ENCODE results near the gene ARNT2. TPM values are rescaled to one million over a fixed set of nuclear protein-coding genes. Genes with fewer than 3 reads are reported as not detected.

The ARNT2 gene
- total and polyA plus RNA-seq, 2 experiments from 2014 or later: 4.6 to 11.6 TPM

DNA sequence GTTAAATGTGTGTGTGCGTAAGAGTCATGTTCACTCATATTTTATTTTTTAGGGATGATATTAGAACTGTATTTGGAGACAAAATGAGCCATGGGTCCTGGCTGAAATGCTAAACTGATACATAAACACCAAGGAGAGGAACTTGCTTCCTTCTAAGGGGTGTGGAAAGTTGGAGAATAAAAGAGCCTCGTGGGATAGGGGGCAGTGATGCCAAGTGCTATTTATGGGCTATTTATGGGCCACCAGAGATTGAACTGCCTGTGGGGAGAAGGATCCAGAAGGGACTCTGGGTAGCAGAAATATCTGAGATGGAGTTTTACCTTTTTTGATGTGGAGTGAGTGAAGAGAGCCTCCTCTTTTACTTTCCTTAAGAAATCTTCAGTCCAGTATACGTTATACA lies 1.8 kb upstream of the ARNT2 start (continued):
- TF ChIP-seq, protein P1, sequence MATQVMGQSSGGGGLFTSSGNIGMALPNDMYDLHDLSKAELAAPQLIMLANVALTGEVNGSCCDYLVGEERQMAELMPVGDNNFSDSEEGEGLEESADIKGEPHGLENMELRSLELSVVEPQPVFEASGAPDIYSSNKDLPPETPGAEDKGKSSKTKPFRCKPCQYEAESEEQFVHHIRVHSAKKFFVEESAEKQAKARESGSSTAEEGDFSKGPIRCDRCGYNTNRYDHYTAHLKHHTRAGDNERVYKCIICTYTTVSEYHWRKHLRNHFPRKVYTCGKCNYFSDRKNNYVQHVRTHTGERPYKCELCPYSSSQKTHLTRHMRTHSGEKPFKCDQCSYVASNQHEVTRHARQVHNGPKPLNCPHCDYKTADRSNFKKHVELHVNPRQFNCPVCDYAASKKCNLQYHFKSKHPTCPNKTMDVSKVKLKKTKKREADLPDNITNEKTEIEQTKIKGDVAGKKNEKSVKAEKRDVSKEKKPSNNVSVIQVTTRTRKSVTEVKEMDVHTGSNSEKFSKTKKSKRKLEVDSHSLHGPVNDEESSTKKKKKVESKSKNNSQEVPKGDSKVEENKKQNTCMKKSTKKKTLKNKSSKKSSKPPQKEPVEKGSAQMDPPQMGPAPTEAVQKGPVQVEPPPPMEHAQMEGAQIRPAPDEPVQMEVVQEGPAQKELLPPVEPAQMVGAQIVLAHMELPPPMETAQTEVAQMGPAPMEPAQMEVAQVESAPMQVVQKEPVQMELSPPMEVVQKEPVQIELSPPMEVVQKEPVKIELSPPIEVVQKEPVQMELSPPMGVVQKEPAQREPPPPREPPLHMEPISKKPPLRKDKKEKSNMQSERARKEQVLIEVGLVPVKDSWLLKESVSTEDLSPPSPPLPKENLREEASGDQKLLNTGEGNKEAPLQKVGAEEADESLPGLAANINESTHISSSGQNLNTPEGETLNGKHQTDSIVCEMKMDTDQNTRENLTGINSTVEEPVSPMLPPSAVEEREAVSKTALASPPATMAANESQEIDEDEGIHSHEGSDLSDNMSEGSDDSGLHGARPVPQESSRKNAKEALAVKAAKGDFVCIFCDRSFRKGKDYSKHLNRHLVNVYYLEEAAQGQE (IDR thresholded peaks at IDR 0.05; ENCODE audit: unreplicated experiment): no peak
- TF ChIP-seq STAT1 (IDR thresholded peaks at IDR 0.05; ENCODE audit: unreplicated experiment) (no peak), POLR2AphosphoS5 (IDR thresholded peaks at IDR 0.05; ENCODE audit: low read depth) (no peak)
- TF ChIP-seq, protein P2, sequence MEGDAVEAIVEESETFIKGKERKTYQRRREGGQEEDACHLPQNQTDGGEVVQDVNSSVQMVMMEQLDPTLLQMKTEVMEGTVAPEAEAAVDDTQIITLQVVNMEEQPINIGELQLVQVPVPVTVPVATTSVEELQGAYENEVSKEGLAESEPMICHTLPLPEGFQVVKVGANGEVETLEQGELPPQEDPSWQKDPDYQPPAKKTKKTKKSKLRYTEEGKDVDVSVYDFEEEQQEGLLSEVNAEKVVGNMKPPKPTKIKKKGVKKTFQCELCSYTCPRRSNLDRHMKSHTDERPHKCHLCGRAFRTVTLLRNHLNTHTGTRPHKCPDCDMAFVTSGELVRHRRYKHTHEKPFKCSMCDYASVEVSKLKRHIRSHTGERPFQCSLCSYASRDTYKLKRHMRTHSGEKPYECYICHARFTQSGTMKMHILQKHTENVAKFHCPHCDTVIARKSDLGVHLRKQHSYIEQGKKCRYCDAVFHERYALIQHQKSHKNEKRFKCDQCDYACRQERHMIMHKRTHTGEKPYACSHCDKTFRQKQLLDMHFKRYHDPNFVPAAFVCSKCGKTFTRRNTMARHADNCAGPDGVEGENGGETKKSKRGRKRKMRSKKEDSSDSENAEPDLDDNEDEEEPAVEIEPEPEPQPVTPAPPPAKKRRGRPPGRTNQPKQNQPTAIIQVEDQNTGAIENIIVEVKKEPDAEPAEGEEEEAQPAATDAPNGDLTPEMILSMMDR (conservative IDR thresholded peaks at IDR 0.05; ENCODE audit: low read depth in 2 of 2): no peak

DNA sequence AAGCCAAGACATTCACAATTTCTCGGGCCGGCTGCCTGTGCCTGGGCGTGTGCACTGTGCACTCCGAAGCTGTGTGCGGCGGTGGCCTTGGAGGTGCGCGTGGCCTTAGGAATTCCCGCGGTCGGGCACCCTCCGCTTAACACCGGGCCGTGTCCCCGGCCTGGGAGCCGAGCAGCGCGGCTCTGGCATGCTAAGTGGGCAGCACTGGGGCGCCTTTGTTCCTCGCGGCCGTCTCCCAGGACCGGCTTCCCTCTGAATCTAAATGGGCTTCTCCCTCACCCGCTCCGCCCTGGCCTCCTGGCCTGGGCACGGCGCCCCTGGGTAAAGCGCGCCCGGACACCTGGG lies 498 bp upstream of the ARNT2 start:
- DNase-seq (ENCODE audit: low spot score) (peak; percentile 66), ATAC-seq (peak; percentile 76)
- peaks cover 34% of the 10 kb centered on the region for H3K27me3 ChIP-seq (ENCODE audit: insufficient read depth)
- no peak overlapping the region for H3K27ac Mint-ChIP-seq
- H3K4me3 ChIP-seq: peak overlapping the region; percentile 72
- H3K4me2 ChIP-seq: peak overlapping the region; percentile 95
- H3K27me3 Mint-ChIP-seq (ENCODE audit: insufficient read depth, low read depth, poor library complexity): peaks cover 17% of the 10 kb centered on the region
- peaks cover 3% of the 10 kb centered on the region; the same call in 1 of the 3 replicates for H3K36me3 Mint-ChIP-seq (ENCODE audit: low read depth)
- H3K9me3 Mint-ChIP-seq: no peaks in the 10 kb centered on the region
- no peak overlapping the region for H3K27ac ChIP-seq (ENCODE audit: low read depth)
- H3K4me1 ChIP-seq (ENCODE audit: insufficient read depth): peaks cover 18% of the 10 kb centered on the region
- H3F3A ChIP-seq (replicated peaks; ENCODE audit: low read depth): no peaks in the 10 kb centered on the region; the same call in 1 of the 2 replicates
- H3K4me3 Mint-ChIP-seq: peak overlapping the region; percentile 68
- no peaks in the 10 kb centered on the region; the same call in 1 of the 2 replicates for H3K79me2 ChIP-seq (replicated peaks; ENCODE audit: insufficient read depth)
- H3K9me2 ChIP-seq (ENCODE audit: insufficient read depth): no peaks in the 10 kb centered on the region
- H4K20me1 ChIP-seq (replicated peaks; ENCODE audit: insufficient read depth): no peaks in the 10 kb centered on the region
- peak overlapping the region; percentile 94 for H2AFZ ChIP-seq
- H3K4me1 Mint-ChIP-seq: peaks cover 18% of the 10 kb centered on the region
- no peaks in the 10 kb centered on the region for H3K36me3 ChIP-seq (ENCODE audit: insufficient read depth)
- TF ChIP-seq ZNF114 (CRISPR knock-in tag; IDR thresholded peaks at IDR 0.05): no peak
- TF ChIP-seq ZNF331 (CRISPR knock-in tag; IDR thresholded peaks at IDR 0.05; ENCODE audit: low read depth): no peak
- TF ChIP-seq STAT1 (IDR thresholded peaks at IDR 0.05; ENCODE audit: unreplicated experiment): no peak
- TF ChIP-seq CREB1 (CRISPR knock-in tag; IDR thresholded peaks at IDR 0.05; ENCODE audit: low read depth): no peak
- no peak for TF ChIP-seq NANOG (IDR thresholded peaks at IDR 0.05; ENCODE audit: borderline replicate concordance)
- no peak for TF ChIP-seq EZH2phosphoT487 (IDR thresholded peaks at IDR 0.05; ENCODE audit: unreplicated experiment)
- TF ChIP-seq, protein P3, sequence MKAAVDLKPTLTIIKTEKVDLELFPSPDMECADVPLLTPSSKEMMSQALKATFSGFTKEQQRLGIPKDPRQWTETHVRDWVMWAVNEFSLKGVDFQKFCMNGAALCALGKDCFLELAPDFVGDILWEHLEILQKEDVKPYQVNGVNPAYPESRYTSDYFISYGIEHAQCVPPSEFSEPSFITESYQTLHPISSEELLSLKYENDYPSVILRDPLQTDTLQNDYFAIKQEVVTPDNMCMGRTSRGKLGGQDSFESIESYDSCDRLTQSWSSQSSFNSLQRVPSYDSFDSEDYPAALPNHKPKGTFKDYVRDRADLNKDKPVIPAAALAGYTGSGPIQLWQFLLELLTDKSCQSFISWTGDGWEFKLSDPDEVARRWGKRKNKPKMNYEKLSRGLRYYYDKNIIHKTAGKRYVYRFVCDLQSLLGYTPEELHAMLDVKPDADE (IDR thresholded peaks at IDR 0.05): no peak
- no peak for TF ChIP-seq EZH2 (IDR thresholded peaks at IDR 0.05; ENCODE audit: low read depth, unreplicated experiment)
- no peak for TF ChIP-seq POLR2AphosphoS5 (IDR thresholded peaks at IDR 0.05; ENCODE audit: low read depth)
- TF ChIP-seq, protein P2 (conservative IDR thresholded peaks at IDR 0.05; ENCODE audit: low read depth in 2 of 2): no peak
- TF ChIP-seq, protein P1 (IDR thresholded peaks at IDR 0.05; ENCODE audit: unreplicated experiment): no peak
